Panc1 (cell line): ENCODE data around the gene CD151. TPM values are rescaled to one million over a fixed set of nuclear protein-coding genes. Genes with fewer than 3 reads are reported as not detected.
A peak's percentile ranks its signal among the peaks of the same experiment; 100 is the strongest.

ENCODE experiments used
- ATAC-seq: fragments of 200-7000 bp; cut with Tn5 transposase; 2 replicates; pipeline ENCODE4 v1.9.1; 2020; ENCODE audit warnings: mild to moderate bottlenecking, moderate library complexity
- Bru-seq: library from RNA; stranded (reverse); fragments of 400-500 nt; gene quantifications from one replicate; lab custom pipeline; 2021; lab: Mats Ljungman, UMichigan
- BruChase-seq, 2 experiments: library from RNA; stranded (reverse); fragments of 400-500 nt; gene quantifications; one replicate each; lab custom pipeline; 2021; lab: Mats Ljungman, UMichigan
- BruUV-seq: library from RNA; stranded (reverse); fragments of 400-500 nt; replicated peaks from 2 replicates; lab custom pipeline; 2021; lab: Mats Ljungman, UMichigan
- CTCF ChIA-PET: fragments of 300-600 bp; sonication (Branson Sonifier 250); formaldehyde crosslinking; loops from one replicate; lab custom pipeline; 2022; ENCODE audit warnings: antibody characterized with exemption; lab: Charles Lee
- POLR2A ChIA-PET: fragments of 300-600 bp; sonication (Branson Sonifier 250); formaldehyde crosslinking; loops from one replicate; lab custom pipeline; 2022; ENCODE audit warnings: antibody characterized with exemption; lab: Charles Lee
- DNase-seq: peaks from one replicate; pipeline ENCODE4 v3.0.0-alpha.2; 2010; ENCODE audit warnings: low read depth, low spot score
- H3K27ac ChIP-seq: 2 replicates; pipeline ENCODE4 v1.5.1; 2011; ENCODE audit warnings: mild to moderate bottlenecking, low read length, inconsistent platforms
- H3K27me3 ChIP-seq: fragments of 200-500 bp; sonication (Bioruptor generic); 2 replicates; pipeline ENCODE4 v1.6.0; 2014; ENCODE audit warnings: low read length, inconsistent platforms; ENCODE audit not compliant: control insufficient read depth, insufficient read depth
- H3K36me3 ChIP-seq: fragments of 200-500 bp; sonication (Bioruptor generic); 2 replicates; pipeline ENCODE4 v1.5.1; 2014; ENCODE audit warnings: inconsistent platforms, mild to moderate bottlenecking, low read length, moderate library complexity; ENCODE audit not compliant: control insufficient read depth, insufficient read depth
- H3K4me1 ChIP-seq: 2 replicates; pipeline ENCODE4 v1.5.1; 2011; ENCODE audit warnings: inconsistent platforms, mild to moderate bottlenecking, low read length, moderate library complexity; ENCODE audit not compliant: control insufficient read depth, insufficient read depth
- H3K4me3 ChIP-seq, 2 experiments: 2 replicates each; pipeline ENCODE4 v1.5.1; 2011 to 2012; ENCODE audit warnings: low read depth in 2 of 2, low read length in 2 of 2, mild to moderate bottlenecking in 2 of 2, inconsistent platforms in 1 of 2, moderate library complexity in 1 of 2
- H3K9me3 ChIP-seq: fragments of 200-500 bp; sonication (Bioruptor generic); 2 replicates; pipeline ENCODE4 v1.5.1; 2014; ENCODE audit warnings: low read depth, mild to moderate bottlenecking, inconsistent platforms, low read length, moderate library complexity; ENCODE audit not compliant: control insufficient read depth, insufficient read depth
- POLR2AphosphoS5 ChIP-seq: IDR thresholded peaks from 2 replicates; pipeline ENCODE4 v1.6.1; 2012; ENCODE audit warnings: mild to moderate bottlenecking, low read depth, low read length, moderate library complexity
- SIN3A ChIP-seq: IDR thresholded peaks from 2 replicates; pipeline ENCODE4 v1.6.1; 2012; ENCODE audit warnings: low read depth, mild to moderate bottlenecking, low read length, moderate library complexity, borderline replicate concordance; ENCODE audit not compliant: insufficient read depth
- TCF7L2 ChIP-seq: IDR thresholded peaks from 2 replicates; pipeline ENCODE4 v1.6.1; 2011; ENCODE audit warnings: mild to moderate bottlenecking, low read depth, low read length, inconsistent platforms
- in situ Hi-C: cut with HindIII; loops from 2 replicates; pipeline ENCODE4 v1.10.0; 2016; ENCODE audit warnings: low sequenced_read_pairs, low pct_unique_long_range_greater_than_20kb
- intact Hi-C: fragments of 100-400 bp; cut with micrococcal nuclease; formaldehyde crosslinking; loops from one replicate; pipeline ENCODE4 v1.10.0; 2022; ENCODE audit not compliant: unreplicated experiment
- long read RNA-seq: library from polyadenylated mRNA; unstranded; transcript quantifications from one replicate; pipeline ENCODE4 v2.0.0, GENCODE V29; 2021; ENCODE audit not compliant: unreplicated experiment
- polyA plus RNA-seq: library from polyadenylated mRNA; unstranded; fragments of >200 nt; gene quantifications from one replicate; pipeline ENCODE4 v1.2.1, GENCODE V29; 2012; ENCODE audit warnings: missing spikeins; ENCODE audit not compliant: insufficient read length
- total RNA-seq: library from RNA; stranded (reverse); gene quantifications from one replicate; pipeline ENCODE4 v1.2.1, GENCODE V29; 2021; ENCODE audit not compliant: unreplicated experiment
- TF ChIP-seq, protein P1 (sequence below): fragments of 450-650 bp; IDR thresholded peaks from 2 replicates; pipeline ENCODE4 v1.5.1; 2017; ENCODE audit warnings: mild to moderate bottlenecking
- TF ChIP-seq, protein P2 (sequence below), 2 experiments: IDR thresholded peaks; 2 replicates each; pipeline ENCODE4 v1.6.1; 2011 to 2012; ENCODE audit warnings: low read depth in 2 of 2, control low read depth in 1 of 2, low read length in 1 of 2, mild to moderate bottlenecking in 1 of 2, moderate library complexity in 1 of 2; ENCODE audit not compliant: insufficient read depth in 1 of 2

The CD151 gene
- total RNA-seq (680 TPM), Bru-seq, nascent RNA (percentile 83 among the genes with signal in this experiment), BruChase-seq, experiment 1, labeled RNA remaining after a 2-hour chase (percentile 87 among the genes with signal in this experiment), BruChase-seq, experiment 2, labeled RNA remaining after a 6-hour chase (percentile 94 among the genes with signal in this experiment)
- polyA plus RNA-seq: 1,015 TPM
- long read RNA-seq, transcript CD151-201 (9 exons, 1,545 nt): minor isoform, 28 of 578 reads
- long read RNA-seq, transcript CD151-202 (9 exons, 1,658 nt): major isoform, 190 of 578 reads
- long read RNA-seq, transcript CD151-203 (8 exons, 1,486 nt): minor isoform, 97 of 578 reads
- long read RNA-seq, transcript CD151-220 (8 exons, 1,835 nt): minor isoform, 13 of 578 reads
- long read RNA-seq, partial matches to known transcripts: 122 of 578 reads
- long read RNA-seq, other reads (novel, unspliced or antisense): 125 of 578 reads

DNA sequence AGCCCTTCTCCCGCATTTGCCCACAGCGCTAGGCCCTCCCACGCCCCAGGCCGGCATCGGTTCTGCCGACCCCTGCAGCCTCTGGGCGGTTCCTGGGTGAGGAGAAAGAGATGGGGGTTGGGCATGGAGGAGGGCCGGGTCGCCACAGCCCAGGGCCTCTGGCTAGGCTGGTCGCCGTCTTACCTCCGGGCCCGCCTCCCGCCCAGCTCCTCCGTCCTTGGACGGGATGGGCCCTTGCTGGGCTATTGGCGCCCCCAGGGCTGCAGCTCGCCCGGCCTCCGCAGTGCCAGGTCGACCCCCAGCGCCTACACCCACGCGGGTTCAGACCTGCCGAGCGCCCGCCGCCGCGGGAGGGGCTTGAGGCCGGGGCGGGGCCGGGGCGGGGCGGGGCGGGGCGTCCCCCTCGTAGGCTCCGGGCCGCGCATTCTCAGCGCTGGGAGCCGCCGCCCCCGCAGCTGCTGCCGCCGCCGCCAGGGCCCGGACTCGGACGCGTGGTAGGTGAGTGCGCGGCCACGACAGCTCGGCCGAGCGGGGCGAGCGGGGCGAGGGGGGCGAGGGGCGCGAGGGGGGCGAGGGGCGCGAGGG lies at the start of gene CD151:
Gene CD151, plus strand, starts transcription at position 424 of the 585 bp plus-strand sequence. CDS start 3,118 bp downstream, outside the sequence.
- no TSS peak for BruUV-seq
- intact Hi-C loops: no loop called here
- TF ChIP-seq TCF7L2 (no peak), SIN3A (peak; percentile 80; the same call in 1 of the 2 replicates), POLR2AphosphoS5 (peak; percentile 59; the same call in 1 of the 2 replicates)
- TF ChIP-seq, protein P1, sequence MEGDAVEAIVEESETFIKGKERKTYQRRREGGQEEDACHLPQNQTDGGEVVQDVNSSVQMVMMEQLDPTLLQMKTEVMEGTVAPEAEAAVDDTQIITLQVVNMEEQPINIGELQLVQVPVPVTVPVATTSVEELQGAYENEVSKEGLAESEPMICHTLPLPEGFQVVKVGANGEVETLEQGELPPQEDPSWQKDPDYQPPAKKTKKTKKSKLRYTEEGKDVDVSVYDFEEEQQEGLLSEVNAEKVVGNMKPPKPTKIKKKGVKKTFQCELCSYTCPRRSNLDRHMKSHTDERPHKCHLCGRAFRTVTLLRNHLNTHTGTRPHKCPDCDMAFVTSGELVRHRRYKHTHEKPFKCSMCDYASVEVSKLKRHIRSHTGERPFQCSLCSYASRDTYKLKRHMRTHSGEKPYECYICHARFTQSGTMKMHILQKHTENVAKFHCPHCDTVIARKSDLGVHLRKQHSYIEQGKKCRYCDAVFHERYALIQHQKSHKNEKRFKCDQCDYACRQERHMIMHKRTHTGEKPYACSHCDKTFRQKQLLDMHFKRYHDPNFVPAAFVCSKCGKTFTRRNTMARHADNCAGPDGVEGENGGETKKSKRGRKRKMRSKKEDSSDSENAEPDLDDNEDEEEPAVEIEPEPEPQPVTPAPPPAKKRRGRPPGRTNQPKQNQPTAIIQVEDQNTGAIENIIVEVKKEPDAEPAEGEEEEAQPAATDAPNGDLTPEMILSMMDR: no peak
- TF ChIP-seq, protein P2, sequence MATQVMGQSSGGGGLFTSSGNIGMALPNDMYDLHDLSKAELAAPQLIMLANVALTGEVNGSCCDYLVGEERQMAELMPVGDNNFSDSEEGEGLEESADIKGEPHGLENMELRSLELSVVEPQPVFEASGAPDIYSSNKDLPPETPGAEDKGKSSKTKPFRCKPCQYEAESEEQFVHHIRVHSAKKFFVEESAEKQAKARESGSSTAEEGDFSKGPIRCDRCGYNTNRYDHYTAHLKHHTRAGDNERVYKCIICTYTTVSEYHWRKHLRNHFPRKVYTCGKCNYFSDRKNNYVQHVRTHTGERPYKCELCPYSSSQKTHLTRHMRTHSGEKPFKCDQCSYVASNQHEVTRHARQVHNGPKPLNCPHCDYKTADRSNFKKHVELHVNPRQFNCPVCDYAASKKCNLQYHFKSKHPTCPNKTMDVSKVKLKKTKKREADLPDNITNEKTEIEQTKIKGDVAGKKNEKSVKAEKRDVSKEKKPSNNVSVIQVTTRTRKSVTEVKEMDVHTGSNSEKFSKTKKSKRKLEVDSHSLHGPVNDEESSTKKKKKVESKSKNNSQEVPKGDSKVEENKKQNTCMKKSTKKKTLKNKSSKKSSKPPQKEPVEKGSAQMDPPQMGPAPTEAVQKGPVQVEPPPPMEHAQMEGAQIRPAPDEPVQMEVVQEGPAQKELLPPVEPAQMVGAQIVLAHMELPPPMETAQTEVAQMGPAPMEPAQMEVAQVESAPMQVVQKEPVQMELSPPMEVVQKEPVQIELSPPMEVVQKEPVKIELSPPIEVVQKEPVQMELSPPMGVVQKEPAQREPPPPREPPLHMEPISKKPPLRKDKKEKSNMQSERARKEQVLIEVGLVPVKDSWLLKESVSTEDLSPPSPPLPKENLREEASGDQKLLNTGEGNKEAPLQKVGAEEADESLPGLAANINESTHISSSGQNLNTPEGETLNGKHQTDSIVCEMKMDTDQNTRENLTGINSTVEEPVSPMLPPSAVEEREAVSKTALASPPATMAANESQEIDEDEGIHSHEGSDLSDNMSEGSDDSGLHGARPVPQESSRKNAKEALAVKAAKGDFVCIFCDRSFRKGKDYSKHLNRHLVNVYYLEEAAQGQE (IDR thresholded peaks at IDR 0.05; ENCODE audit: insufficient read depth in 1 of 2, low read depth in 2 of 2, low read length in 1 of 2): no peak
- ATAC-seq: peak; percentile 23
- Histone ChIP-seq H3K36me3 (peaks cover 5% of the 10 kb centered on the region; the same call in 1 of the 2 replicates), H3K27ac (peak within 1 kb of the TSS; percentile 93), H3K27me3 (no peaks in the 10 kb centered on the region), H3K4me3 (peak within 1 kb of the TSS; percentile 78 to 89), H3K9me3 (no peaks in the 10 kb centered on the region), H3K4me1 (peaks cover 59% of the 10 kb centered on the region)
- no peak for DNase-seq
- in situ Hi-C loops: no loop called here
- ChIA-PET CTCF (no interaction called here), POLR2A (no interaction called here)

DNA sequence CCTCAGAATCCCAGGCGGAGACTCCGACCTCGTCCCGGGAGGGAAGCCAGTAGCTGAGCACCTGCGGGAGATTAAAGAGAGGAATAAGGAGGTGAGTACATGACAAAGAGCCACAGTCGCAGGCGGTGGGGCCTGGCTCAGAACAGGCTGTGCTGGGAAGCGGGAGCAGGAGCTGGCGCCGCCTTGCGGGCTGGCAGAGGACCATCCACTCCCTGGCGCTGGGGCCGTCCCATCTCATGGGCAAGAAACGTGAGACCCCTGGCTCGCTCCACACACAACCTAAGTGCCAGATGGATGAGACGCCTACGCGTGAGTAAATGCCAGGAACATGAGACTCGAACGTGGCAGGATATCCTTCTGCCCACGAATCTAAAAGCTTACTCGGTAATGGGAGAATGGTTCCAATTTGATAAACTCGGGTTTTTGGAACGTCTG lies 49.2 kb upstream of the CD151 start:
- POLR2A ChIA-PET: interaction anchor here (0.5 to 0.6 kb wide), 3 partner anchors 34 to 127 kb away, joined by 3 to 6 read pairs (median 6); no protein-coding TSS in a partner anchor
- H3K36me3 ChIP-seq: peaks cover 2% of the 10 kb centered on the region; the same call in 1 of the 2 replicates
- intact Hi-C loops (no loop called here), in situ Hi-C loops (no loop called here)
- no peaks in the 10 kb centered on the region for H3K27me3 ChIP-seq
- H3K27ac ChIP-seq: no peak overlapping the region
- TF ChIP-seq, protein P2 (IDR thresholded peaks at IDR 0.05; ENCODE audit: insufficient read depth in 1 of 2, low read depth in 2 of 2, low read length in 1 of 2): no peak
- TF ChIP-seq, protein P1: no peak
- TF ChIP-seq POLR2AphosphoS5: no peak
- TF ChIP-seq SIN3A: no peak
- TF ChIP-seq TCF7L2: no peak
- no peak overlapping the region for H3K4me3 ChIP-seq
- no peak for DNase-seq
- CTCF ChIA-PET: no interaction called here
- TSS peak; percentile 60 for BruUV-seq
- H3K9me3 ChIP-seq: no peaks in the 10 kb centered on the region
- H3K4me1 ChIP-seq: peaks cover 17% of the 10 kb centered on the region
- peak; percentile 32; the same call in 1 of the 2 replicates for ATAC-seq
